NCI-H524 treated with DMSO at 0.1 percent for 48 hours (cell line): ENCODE results near the gene CSNK2A1.
"Not testable (repeated sequence)": the region's sequence is repeated elsewhere in the genome, so short reads cannot be mapped to it uniquely, and the experiment has no call there.

ENCODE experiments used
- DNase-seq: peaks from one replicate; lab custom pipeline; 2025; lab: John Stamatoyannopoulos, UW

Gene CSNK2A1

GRCh38 chr20:454951-455350 lies 88.6 kb downstream of the CSNK2A1 start:
- no peak for DNase-seq

- not testable (repeated sequence) for DNase-seq
Observed at GRCh38 chr20:452021-452420, 91.6 kb downstream of the CSNK2A1 start.

GRCh38 chr20:445514-446336 lies 97.9 kb downstream of the CSNK2A1 start:
- no peak for DNase-seq

- DNase-seq: no peak
Observed at GRCh38 chr20:444862-445426, 98.6 kb downstream of the CSNK2A1 start.

- DNase-seq: no peak
Observed at GRCh38 chr20:444117-444516, 99.5 kb downstream of the CSNK2A1 start.

- DNase-seq: no peak
Observed at GRCh38 chr20:443223-443775, 100.3 kb downstream of the CSNK2A1 start.

- no peak for DNase-seq
Observed at GRCh38 chr20:440636-441035, 103.0 kb downstream of the CSNK2A1 start.

GRCh38 chr20:440148-440547 lies 103.4 kb downstream of the CSNK2A1 start:
- DNase-seq: no peak

GRCh38 chr20:438571-439469 lies 104.8 kb downstream of the CSNK2A1 start:
- no peak for DNase-seq

- DNase-seq: no peak
Observed at GRCh38 chr20:437787-438486, 105.7 kb downstream of the CSNK2A1 start.

GRCh38 chr20:436476-436875 lies 107.1 kb downstream of the CSNK2A1 start:
- no peak for DNase-seq

GRCh38 chr20:435558-435957 lies 108.0 kb downstream of the CSNK2A1 start:
- no peak for DNase-seq

GRCh38 chr20:434661-435419 lies 108.8 kb downstream of the CSNK2A1 start:
- no peak for DNase-seq

- no peak for DNase-seq
Observed at GRCh38 chr20:434221-434620, 109.4 kb downstream of the CSNK2A1 start.

- DNase-seq: no peak
Observed at GRCh38 chr20:433300-433975, 110.2 kb downstream of the CSNK2A1 start.

- DNase-seq: no peak
Observed at GRCh38 chr20:432677-433299, 110.8 kb downstream of the CSNK2A1 start.

GRCh38 chr20:432208-432607 lies 111.4 kb downstream of the CSNK2A1 start:
- no peak for DNase-seq

- peak; percentile 23 for DNase-seq
Observed at GRCh38 chr20:431012-431904, 112.3 kb downstream of the CSNK2A1 start.
